VCaP (cell line): ENCODE data around the gene ATP2B3.

ENCODE experiments used
- H3K27ac ChIP-seq: fragments of 450-650 bp; 2 replicates; pipeline ENCODE4 v1.5.1; 2017
- CTCF ChIP-seq: fragments of 450-650 bp; conservative IDR thresholded peaks from 2 replicates; pipeline ENCODE4 v1.5.1; 2017; ENCODE audit warnings: mild to moderate bottlenecking, moderate library complexity

ATP2B3 gene

GRCh38 chrX:153571534-153571908, 54.1 kb downstream of the ATP2B3 start:
- TF ChIP-seq CTCF = no peak
- H3K27ac ChIP-seq = no peak overlapping the region

GRCh38 chrX:153572601-153573000, 55.2 kb downstream of the ATP2B3 start:
- no peak for TF ChIP-seq CTCF
- H3K27ac ChIP-seq = no peak overlapping the region

GRCh38 chrX:153573984-153574383, 56.5 kb downstream of the ATP2B3 start:
- TF ChIP-seq CTCF = no peak
- no peak overlapping the region for H3K27ac ChIP-seq

- no peak for TF ChIP-seq CTCF
- no peak overlapping the region for H3K27ac ChIP-seq
Measured at GRCh38 chrX:153576239-153576870, 58.9 kb downstream of the ATP2B3 start.

GRCh38 chrX:153576961-153577360, 59.5 kb downstream of the ATP2B3 start:
- H3K27ac ChIP-seq = no peak overlapping the region
- no peak for TF ChIP-seq CTCF

GRCh38 chrX:153578200-153578835, 60.9 kb downstream of the ATP2B3 start:
- no peak overlapping the region for H3K27ac ChIP-seq
- TF ChIP-seq CTCF = no peak

- TF ChIP-seq CTCF = no peak
- no peak overlapping the region for H3K27ac ChIP-seq
Measured at GRCh38 chrX:153578889-153579288, 61.4 kb downstream of the ATP2B3 start.
